ENCODE results near the gene GNAI3. TPM values are rescaled to one million over a fixed set of nuclear protein-coding genes. Genes with fewer than 3 reads are reported as not detected.

GNAI3 gene
- total RNA-seq, 2 donors from 2014 or later = 8.9 to 10.1 TPM

DNA sequence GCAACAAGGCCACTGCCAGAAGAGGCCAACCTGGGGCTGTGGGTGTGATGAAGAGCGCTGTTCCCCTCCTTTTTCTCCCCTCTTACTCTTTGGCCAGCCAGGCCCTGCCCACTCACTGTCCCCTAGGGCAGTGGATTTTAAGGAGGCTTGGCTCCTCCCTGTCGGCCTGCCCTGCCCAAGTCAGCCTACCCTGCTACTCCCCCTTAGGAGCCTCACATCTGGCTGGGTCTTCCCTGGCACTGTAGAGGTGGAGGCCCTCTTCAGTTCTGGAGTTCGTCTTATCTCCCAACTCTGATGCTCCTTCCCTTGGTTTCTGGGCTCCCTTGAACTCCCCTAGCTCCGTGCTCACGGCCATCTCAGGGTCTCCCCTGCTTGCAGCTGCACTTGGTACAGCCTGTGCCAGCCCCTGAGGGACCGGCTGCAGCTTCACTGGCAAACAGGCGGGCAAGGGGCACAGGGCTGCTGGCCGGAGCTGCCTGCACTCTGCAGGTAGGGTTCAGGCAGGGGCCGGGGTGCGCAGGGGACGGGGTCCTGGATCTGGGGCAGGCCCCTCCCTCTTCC lies 75.3 kb downstream of the GNAI3 start:
- no peak for DNase-seq (ENCODE audit: low spot score in 2 of 2)
- Mint-ChIP-seq H3K9me3 (no peaks in the 10 kb centered on the region), H3K27ac (peak overlapping the region; percentile 77 to 96), H3K36me3 (peaks cover 11 to 13% of the 10 kb centered on the region in 2 donors)
- ATAC-seq = no peak

DNA sequence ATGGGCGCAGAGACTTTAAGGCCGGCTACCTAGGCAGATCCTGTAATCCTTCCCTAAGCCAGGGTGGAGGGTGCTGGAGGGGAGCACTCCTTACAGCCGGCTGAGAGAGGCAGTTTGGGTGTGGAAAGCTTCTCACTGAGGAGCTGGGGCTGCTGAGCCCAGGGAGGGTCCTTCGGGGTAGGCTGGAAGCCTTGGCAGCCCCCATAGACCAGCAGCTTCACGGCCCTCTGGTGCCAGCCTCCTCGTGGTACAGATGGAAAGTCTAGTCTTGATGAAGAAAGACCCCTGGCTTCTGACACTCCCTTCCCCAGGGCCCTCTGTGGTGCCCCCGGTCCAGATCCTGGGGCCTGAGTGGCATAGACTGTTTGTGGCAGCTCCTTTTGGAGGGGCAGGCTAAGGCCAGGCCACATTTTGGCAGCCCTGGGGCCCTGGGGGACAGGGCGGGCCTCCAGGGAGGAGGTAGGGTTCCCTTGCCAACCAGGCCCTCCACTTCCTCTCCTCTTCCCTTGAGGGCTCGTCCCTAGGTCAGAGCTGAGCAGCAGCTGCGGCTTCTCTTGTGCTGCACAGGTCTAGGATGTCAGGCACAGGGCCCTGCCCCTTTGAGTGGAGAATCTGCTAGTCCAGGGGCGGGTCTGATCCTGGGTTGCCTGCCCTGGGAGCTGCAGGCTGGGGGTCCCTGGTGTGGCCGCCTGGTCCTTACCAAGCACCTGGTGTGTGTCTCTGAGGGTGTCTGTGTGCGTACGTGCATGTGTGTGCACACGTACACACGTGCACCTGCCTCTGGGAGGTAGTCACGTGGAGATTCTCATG lies 76.0 kb downstream of the GNAI3 start:
- H3K9me3 Mint-ChIP-seq = no peaks in the 10 kb centered on the region
- no peak for ATAC-seq

DNA sequence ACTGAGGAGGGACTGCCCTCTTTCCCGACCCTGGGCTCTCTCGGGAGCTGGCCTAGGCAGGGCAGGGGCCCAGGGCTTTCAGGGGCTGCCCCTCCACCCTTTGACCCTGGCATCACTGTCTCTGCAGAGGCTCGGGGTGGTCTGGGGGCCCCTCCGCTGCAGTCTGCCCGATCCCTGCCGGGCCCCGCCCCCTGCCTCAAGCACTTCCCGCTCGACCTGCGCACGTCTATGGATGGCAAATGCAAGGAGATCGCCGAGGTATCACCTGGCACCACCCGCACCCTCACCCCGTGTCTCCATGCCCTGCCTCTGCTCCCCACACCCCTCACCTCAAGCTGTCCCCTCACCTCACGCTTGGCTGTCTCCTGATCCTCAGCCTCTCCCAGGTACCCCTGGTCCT lies 76.8 kb downstream of the GNAI3 start:
- Mint-ChIP-seq H3K9me3 (no peaks in the 10 kb centered on the region), H3K36me3 (peaks cover 0 to 9% of the 10 kb centered on the region in 2 donors), H3K27ac (peak overlapping the region; percentile 50 to 61)
- DNase-seq (ENCODE audit: low spot score in 2 of 2) = peak in 1 of 2 donors; percentile 1
- ATAC-seq = no peak

More for the DNA sequence above, 76.0 kb downstream of the GNAI3 start:
- Mint-ChIP-seq H3K27ac (peak overlapping the region; percentile 77 to 96), H3K36me3 (peaks cover 8 to 13% of the 10 kb centered on the region in 2 donors)
- peak in 1 of 2 donors; percentile 7 for DNase-seq (ENCODE audit: low spot score in 2 of 2)

DNA sequence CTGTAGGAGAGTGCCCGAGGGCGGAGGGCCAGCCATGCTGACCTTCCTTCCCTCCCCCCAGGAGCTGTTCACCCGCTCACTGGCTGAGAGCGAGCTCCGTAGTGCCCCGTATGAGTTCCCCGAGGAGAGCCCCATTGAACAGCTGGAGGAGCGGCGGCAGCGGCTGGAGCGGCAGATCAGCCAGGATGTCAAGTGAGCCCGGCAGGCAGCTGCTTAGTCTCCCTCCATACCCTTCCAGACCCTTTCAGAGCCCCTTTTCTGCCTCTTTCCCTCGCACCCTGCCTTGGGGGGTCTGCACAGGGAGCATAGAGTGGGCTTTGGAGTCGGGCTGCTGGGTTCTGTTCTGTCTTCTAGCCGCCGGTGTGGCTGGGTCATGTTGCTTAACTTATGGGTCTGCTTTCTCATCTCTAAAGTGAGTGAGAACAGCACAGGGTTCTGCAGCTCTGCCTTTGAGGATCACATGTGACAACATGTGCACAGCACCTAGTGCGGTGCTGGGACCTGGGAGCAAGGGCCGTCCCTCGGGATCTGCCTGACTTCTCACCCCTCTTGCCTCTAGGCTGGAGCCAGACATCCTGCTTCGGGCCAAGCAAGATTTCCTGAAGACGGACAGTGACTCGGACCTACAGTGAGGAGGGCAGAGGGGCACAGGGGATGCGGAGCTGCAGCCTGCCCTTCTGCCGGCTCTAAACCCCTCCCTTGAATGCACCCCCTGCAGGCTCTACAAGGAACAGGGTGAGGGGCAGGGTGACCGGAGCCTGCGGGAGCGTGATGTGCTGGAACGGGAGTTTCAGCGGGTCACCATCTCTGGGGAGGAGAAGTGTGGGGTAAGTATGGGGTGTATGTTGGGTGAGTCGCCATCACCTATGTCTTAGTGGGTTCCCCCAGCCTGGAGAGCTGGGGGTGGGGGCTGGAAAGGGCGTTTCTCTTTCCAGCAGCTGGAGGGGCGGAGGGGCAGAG lies 77.5 kb downstream of the GNAI3 start:
- DNase-seq (ENCODE audit: low spot score in 2 of 2) (peak in 1 of 2 donors; percentile 2), ATAC-seq (no peak)
- H3K9me3 Mint-ChIP-seq = no peaks in the 10 kb centered on the region
- peaks cover 0 to 7% of the 10 kb centered on the region in 2 donors for H3K36me3 Mint-ChIP-seq
- H3K27ac Mint-ChIP-seq = peak overlapping the region in 1 of 2 donors; percentile 61

DNA sequence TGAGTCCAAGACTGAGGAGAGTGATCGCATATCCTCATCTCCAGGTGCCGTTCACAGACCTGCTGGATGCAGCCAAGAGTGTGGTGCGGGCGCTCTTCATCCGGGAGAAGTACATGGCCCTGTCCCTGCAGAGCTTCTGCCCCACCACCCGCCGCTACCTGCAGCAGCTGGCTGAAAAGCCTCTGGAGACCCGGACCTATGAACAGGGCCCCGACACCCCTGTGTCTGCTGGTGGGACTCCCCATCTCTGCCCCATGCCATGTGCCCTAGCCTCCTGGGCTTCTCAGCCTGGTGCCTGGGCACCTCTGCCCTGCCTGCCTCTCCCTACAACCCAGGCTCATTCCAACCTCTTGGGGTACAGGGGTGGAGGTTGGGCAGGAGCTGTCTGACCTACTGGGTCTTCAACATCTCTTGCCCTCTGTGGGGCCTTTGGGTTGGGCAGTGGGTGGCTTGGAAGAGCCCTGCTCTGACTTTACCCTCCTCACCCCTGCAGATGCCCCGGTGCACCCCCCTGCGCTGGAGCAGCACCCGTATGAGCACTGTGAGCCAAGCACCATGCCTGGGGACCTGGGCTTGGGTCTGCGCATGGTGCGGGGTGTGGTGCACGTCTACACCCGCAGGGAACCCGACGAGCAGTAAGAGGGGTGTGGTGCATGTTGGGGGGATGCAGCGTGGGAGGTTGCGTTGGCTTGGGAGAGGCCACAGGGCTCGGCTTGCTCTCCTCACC lies 78.4 kb downstream of the GNAI3 start:
- no peak for DNase-seq (ENCODE audit: low spot score in 2 of 2)
- no peak for ATAC-seq
- no peaks in the 10 kb centered on the region for H3K9me3 Mint-ChIP-seq
- peak overlapping the region; percentile 41 to 61 for H3K27ac Mint-ChIP-seq
- H3K36me3 Mint-ChIP-seq = peaks cover 0 to 2% of the 10 kb centered on the region in 2 donors

DNA sequence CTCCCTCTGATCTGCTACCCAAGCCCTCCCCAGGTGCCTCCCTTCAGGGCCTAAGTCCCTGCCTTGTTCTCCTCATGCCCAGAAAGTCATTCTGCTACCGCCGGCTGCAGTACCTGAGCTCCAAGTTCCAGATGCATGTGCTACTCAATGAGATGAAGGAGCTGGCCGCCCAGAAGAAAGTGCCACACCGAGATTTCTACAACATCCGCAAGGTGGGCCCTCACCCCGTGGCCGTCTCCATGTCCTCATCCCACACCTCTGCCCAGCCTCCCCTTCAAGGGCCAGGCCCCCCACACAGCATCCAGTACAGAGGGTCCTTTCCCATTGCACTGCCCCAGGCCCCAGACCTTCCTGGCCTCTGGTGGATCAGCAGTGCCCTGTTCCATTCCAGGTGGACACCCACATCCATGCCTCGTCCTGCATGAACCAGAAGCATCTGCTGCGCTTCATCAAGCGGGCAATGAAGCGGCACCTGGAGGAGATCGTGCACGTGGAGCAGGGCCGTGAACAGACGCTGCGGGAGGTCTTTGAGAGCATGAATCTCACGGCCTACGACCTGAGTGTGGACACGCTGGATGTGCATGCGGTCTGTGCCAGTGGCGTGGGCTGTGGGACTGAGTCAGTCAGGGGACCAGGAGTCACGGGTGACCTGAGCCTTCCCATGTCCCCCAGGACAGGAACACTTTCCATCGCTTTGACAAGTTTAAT lies 79.4 kb downstream of the GNAI3 start:
- Mint-ChIP-seq H3K9me3 (no peaks in the 10 kb centered on the region), H3K36me3 (no peaks in the 10 kb centered on the region), H3K27ac (peak overlapping the region in 1 of 2 donors; percentile 77)
- DNase-seq (ENCODE audit: low spot score in 2 of 2) (peak in 1 of 2 donors; percentile 2), ATAC-seq (no peak)

DNA sequence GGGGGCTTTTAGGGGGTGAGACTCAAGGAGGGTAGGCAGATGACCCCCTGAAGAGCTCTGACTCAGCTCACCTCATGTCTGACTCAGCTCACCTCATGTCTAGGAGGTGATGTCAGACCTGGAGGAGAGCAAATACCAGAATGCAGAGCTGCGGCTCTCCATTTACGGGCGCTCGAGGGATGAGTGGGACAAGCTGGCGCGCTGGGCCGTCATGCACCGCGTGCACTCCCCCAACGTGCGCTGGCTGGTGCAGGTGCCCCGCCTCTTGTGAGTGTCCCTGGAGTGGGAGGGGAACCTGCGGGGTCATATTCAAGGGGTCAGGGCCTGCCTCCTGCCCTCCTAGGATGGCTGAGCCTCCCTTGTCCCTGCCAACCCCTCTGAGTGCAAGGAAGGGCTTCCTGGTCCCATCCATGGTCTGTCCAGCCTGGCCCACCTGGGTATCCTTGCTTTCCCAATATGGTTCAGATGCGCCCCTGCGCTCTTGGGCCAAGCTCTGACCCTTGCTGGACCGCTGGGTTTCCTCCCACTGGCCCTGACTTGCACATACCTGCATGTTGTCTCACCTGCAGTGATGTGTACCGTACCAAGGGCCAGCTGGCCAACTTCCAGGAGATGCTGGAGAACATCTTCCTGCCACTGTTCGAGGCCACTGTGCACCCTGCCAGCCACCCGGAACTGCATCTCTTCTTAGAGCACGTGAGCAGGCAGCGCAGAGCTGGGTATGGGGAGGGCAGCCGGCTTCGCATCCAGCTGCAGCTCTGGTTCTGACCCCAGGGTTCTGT lies 80.3 kb downstream of the GNAI3 start:
- ATAC-seq = no peak

DNA sequence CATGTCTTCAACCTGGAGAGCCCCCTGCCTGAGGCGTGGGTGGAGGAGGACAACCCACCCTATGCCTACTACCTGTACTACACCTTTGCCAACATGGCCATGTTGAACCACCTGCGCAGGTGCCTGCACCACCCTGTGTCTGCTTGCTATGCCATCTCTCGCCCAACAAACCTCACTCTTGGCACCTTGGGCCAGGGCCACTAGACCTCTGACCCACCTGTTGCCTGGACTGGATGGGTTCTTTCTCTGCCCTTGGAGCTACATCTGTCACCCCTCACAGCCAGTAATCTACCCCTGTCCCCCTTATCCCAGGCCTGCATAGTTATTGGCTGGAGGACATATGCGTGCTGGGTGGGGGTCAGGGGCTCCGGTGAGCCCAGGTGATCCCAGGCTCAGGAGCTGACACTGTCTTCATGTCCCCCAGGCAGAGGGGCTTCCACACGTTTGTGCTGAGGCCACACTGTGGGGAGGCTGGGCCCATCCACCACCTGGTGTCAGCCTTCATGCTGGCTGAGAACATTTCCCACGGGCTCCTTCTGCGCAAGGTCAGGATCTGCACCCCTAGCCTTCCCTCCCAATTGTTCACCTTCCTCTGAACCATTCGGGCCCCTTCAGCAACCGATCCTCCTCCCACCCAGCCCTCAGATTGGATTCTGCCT lies 81.1 kb downstream of the GNAI3 start:
- no peaks in the 10 kb centered on the region for H3K36me3 Mint-ChIP-seq
- DNase-seq (ENCODE audit: low spot score in 2 of 2) = peak in 1 of 2 donors; percentile 1
- no peak overlapping the region for H3K27ac Mint-ChIP-seq
- no peaks in the 10 kb centered on the region for H3K9me3 Mint-ChIP-seq
- no peak for ATAC-seq

More for the DNA sequence above, 80.3 kb downstream of the GNAI3 start:
- peak overlapping the region in 1 of 2 donors; percentile 77 for H3K27ac Mint-ChIP-seq
- no peaks in the 10 kb centered on the region for H3K9me3 Mint-ChIP-seq
- H3K36me3 Mint-ChIP-seq = no peaks in the 10 kb centered on the region
- peak in 1 of 2 donors; percentile 2 for DNase-seq (ENCODE audit: low spot score in 2 of 2)

DNA sequence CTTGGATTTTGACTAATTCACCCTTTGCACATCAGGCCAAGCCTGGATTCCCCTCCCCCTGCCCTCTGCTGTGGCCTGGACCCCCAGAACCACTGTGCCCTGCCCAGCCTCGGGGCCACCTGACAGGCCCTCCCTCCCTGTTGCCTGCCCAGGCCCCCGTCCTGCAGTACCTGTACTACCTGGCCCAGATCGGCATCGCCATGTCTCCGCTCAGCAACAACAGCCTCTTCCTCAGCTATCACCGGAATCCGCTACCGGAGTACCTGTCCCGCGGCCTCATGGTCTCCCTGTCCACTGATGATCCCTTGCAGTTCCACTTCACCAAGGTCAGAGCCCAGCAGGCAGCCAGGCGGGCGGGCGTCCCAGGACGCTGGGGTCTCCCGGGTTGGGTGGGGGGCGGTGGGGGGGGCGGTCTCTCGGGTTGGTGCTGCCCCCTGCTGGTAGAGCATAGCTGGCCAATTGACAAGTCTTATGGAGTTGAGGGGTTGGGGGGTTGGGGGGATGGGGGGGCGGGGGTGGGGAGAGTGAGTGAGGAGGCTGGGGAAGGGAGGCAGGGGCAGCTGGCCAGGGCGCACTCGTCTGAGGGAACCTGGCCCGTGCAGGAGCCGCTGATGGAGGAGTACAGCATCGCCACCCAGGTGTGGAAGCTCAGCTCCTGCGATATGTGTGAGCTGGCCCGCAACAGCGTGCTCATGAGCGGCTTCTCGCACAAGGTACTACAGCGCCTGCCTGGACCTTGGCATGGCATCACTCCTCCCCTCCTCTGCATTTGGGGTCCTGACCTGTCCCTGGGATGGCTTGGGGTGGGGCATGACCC lies 81.9 kb downstream of the GNAI3 start:
- H3K9me3 Mint-ChIP-seq = no peaks in the 10 kb centered on the region
- no peaks in the 10 kb centered on the region for H3K36me3 Mint-ChIP-seq
- no peak overlapping the region for H3K27ac Mint-ChIP-seq
- DNase-seq (ENCODE audit: low spot score in 2 of 2) = peak in 1 of 2 donors; percentile 52
- no peak for ATAC-seq

DNA sequence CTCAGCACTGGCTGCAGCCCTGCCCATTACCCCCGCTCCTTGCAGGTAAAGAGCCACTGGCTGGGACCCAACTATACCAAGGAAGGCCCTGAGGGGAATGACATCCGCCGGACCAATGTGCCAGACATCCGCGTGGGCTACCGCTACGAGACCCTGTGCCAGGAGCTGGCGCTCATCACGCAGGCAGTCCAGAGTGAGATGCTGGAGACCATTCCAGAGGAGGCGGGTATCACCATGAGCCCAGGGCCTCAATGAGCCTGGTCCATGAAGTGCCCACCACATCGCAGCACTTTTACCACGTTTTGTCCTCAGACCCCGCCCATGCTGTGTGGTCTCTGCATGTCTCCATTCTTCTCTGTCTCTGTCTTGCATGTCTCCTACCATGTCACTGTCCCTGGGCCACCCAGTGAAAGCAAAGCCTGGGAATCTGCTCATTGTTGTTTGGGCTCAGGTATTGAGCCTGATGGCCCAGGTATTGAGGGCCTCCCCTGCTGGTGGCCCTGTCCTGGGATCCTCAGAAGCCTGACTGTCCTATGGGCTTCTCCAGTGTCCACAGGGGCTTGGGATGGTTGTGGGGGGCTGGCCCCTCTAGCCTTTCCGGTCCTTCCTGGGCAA lies 82.6 kb downstream of the GNAI3 start:
- no peaks in the 10 kb centered on the region for H3K36me3 Mint-ChIP-seq
- H3K9me3 Mint-ChIP-seq = no peaks in the 10 kb centered on the region
- no peak for DNase-seq (ENCODE audit: low spot score in 2 of 2)
- ATAC-seq = no peak
- peak overlapping the region in 1 of 2 donors; percentile 93 for H3K27ac Mint-ChIP-seq

DNA sequence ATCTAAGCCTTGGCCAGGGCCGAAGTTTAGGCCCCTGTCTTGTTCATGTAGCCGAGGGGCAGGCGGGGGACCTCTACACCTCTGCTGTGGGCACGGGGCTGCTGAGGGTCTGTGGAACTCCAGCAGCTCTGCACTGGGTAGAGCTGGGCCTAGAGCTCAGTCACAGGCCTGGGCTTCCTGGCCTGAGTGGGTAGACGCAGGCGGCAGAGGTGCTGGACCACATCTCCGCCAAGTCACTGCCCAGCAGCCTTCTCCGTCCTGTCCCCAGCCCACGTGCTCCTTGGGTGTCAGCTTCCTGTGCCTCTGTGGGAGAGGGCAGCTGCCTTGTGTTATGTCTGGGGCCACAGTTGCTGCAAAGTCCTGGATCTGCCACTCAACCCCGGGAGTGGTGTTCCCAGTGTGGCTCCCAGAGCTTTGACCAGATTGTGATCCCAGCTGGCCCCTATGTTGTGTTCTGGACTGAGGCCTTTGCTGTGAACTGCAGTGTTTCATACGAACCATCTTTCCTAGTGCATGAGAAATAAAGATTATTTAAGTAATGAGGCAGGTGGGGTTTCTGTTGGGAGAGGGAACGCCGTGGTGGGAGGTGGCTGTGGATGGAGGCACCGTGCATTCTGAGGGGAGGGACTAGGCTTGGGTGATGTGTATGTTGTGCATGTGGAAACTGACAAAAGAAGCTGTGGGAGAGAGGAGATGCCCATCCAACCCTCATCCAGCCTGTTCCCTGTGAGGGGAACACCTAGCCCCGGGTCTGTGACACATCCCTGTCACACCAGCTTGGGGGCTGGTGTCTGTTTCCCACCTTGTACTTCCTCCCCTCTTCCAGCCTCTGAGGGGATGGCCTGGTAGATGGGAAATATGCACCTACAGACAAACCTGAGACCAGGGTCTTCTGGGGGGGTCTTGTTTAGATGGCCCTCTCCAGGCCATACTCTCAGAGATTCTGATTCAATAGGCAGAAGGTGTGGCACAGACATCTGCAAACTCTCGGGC lies 83.4 kb downstream of the GNAI3 start:
- peak in 1 of 2 donors; percentile 1 for DNase-seq (ENCODE audit: low spot score in 2 of 2)
- Mint-ChIP-seq H3K9me3 (no peaks in the 10 kb centered on the region), H3K27ac (peak overlapping the region; percentile 55 to 93), H3K36me3 (no peaks in the 10 kb centered on the region)
- ATAC-seq = no peak

DNA sequence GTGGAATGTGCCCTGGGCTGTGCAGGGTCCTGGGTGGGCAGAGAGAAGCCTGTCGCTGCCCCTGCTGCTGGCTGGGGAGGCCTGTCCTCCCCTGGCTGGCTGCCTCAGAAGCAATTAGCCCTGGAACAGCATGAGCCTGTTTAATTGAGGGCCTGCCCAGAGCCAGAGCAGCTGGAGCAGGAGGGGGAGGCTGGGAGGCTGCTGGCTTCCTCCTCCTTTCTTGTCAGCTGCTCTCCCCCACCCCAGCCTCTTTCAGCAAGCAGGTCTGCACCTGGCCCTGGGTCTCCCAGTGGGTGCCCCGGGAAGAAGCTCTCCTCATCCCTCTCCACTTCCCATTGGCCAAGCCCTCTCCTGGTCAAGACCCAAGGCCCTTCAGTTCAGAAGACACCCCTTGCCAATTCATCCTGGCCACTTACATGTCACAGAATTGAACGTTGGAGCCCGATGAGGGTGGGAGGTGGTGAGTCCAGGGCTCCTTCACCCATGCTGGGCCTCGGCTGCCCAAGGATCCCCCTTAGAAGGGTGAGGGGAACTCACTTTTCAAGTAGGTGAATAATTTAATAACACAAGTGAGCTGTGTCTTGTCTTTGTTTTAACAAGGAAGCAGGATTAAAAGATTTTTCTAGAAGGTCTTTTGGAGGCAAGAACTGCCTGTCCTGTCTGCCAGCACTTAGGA lies 84.4 kb downstream of the GNAI3 start:
- no peak for ATAC-seq
- DNase-seq (ENCODE audit: low spot score in 2 of 2) = peak in 1 of 2 donors; percentile 2
- Mint-ChIP-seq H3K9me3 (no peaks in the 10 kb centered on the region), H3K36me3 (no peaks in the 10 kb centered on the region), H3K27ac (peak overlapping the region in 1 of 2 donors; percentile 77)

Measured in activated naive CD4-positive, alpha-beta T cell treated with anti-CD3 and anti-CD28 coated beads, Interleukin-2, amount 50 U/mL, for 72 hours (primary cell).